Measurements from ENCODE around the gene EPG5. TPM values are rescaled to one million over a fixed set of nuclear protein-coding genes. Genes with fewer than 3 reads are reported as not detected.

Gene EPG5
- total and polyA plus RNA-seq, 2 experiments from 2014 or later, result 4.6 to 32.1 TPM

- no peak overlapping the region for H3K4me2 ChIP-seq
- TF ChIP-seq EZH2 (IDR thresholded peaks at IDR 0.05; ENCODE audit: borderline replicate concordance) (no peak), EZH2phosphoT487 (IDR thresholded peaks at IDR 0.05; ENCODE audit: low read depth, severe bottlenecking, unreplicated experiment) (no peak), CTCF (IDR thresholded peaks at IDR 0.05; ENCODE audit: poor library complexity) (no peak)
- no peaks in the 10 kb centered on the region for H3K36me3 ChIP-seq (replicated peaks; ENCODE audit: insufficient read depth, low read depth)
- H3K4me1 ChIP-seq (ENCODE audit: insufficient read depth), result no peaks in the 10 kb centered on the region
- H3K27ac ChIP-seq, result no peak overlapping the region
- H2AFZ ChIP-seq, result no peak overlapping the region
- H3K79me2 ChIP-seq, result no peaks in the 10 kb centered on the region
- H3K4me3 ChIP-seq, result no peak overlapping the region
- DNase-seq (ENCODE audit: low spot score), result no peak
- H3K27me3 ChIP-seq, result no peaks in the 10 kb centered on the region
- H4K20me1 ChIP-seq (ENCODE audit: insufficient read depth, poor library complexity, severe bottlenecking), result no peaks in the 10 kb centered on the region
- no peaks in the 10 kb centered on the region for H3K9me3 ChIP-seq (ENCODE audit: low read depth)
- H3K9me2 ChIP-seq (replicated peaks; ENCODE audit: insufficient read depth), result no peaks in the 10 kb centered on the region
- WGBS (ENCODE audit: low lambda C conversion rate, missing lambda C conversion rate), result 86% methylated on average over 3 of the region's 3 CpGs
Measured at GRCh38 chr18:45935591-45936335, 31.4 kb downstream of the EPG5 start.

DNA sequence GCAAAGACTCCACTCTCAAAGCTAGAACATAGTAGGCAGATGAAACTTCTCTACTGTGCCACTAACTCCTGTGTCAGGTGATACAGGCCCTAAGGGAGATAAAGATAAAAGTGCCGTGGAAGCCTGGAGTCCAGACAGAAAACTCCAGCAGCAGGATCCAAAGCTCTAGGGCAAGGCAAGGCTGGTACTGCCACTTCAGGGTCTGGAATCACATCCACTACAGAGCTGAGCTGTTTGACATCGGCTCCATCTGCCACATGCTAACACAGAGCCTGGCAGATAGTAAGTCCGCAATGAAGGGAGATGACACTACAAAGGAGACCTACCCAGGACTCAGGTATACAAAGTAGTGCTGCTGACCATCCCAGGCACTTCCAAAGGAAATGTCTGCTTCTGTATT lies 34.4 kb downstream of the EPG5 start:
- no peaks in the 10 kb centered on the region for H3K4me1 ChIP-seq (ENCODE audit: insufficient read depth)
- H4K20me1 ChIP-seq (ENCODE audit: insufficient read depth, poor library complexity, severe bottlenecking), result no peaks in the 10 kb centered on the region
- no peak for TF ChIP-seq EZH2 (IDR thresholded peaks at IDR 0.05; ENCODE audit: borderline replicate concordance)
- no peak for TF ChIP-seq CTCF (IDR thresholded peaks at IDR 0.05; ENCODE audit: poor library complexity)
- no peak for TF ChIP-seq EZH2phosphoT487 (IDR thresholded peaks at IDR 0.05; ENCODE audit: low read depth, severe bottlenecking, unreplicated experiment)
- DNase-seq (ENCODE audit: low spot score), result no peak
- H3K79me2 ChIP-seq, result no peaks in the 10 kb centered on the region
- no peaks in the 10 kb centered on the region for H3K9me2 ChIP-seq (replicated peaks; ENCODE audit: insufficient read depth)
- no peak overlapping the region for H3K4me3 ChIP-seq
- no peak overlapping the region for H2AFZ ChIP-seq
- no peaks in the 10 kb centered on the region for H3K9me3 ChIP-seq (ENCODE audit: low read depth)
- no peak overlapping the region for H3K27ac ChIP-seq
- 77% methylated on average over 3 of the region's 3 CpGs for WGBS (ENCODE audit: low lambda C conversion rate, missing lambda C conversion rate)
- H3K4me2 ChIP-seq, result no peak overlapping the region
- no peaks in the 10 kb centered on the region for H3K27me3 ChIP-seq
- no peaks in the 10 kb centered on the region for H3K36me3 ChIP-seq (replicated peaks; ENCODE audit: insufficient read depth, low read depth)

GRCh38 chr18:45930963-45931362 lies 36.2 kb downstream of the EPG5 start:
- no peak overlapping the region for H3K4me3 ChIP-seq
- no peaks in the 10 kb centered on the region for H3K36me3 ChIP-seq (replicated peaks; ENCODE audit: insufficient read depth, low read depth)
- H3K27me3 ChIP-seq, result no peaks in the 10 kb centered on the region
- DNase-seq (ENCODE audit: low spot score), result no peak
- no peak overlapping the region for H2AFZ ChIP-seq
- no peak overlapping the region for H3K27ac ChIP-seq
- no peaks in the 10 kb centered on the region for H3K4me1 ChIP-seq (ENCODE audit: insufficient read depth)
- H3K4me2 ChIP-seq, result no peak overlapping the region
- no peaks in the 10 kb centered on the region for H3K79me2 ChIP-seq
- no peaks in the 10 kb centered on the region for H4K20me1 ChIP-seq (ENCODE audit: insufficient read depth, poor library complexity, severe bottlenecking)
- TF ChIP-seq CTCF (IDR thresholded peaks at IDR 0.05; ENCODE audit: poor library complexity) (no peak), EZH2 (IDR thresholded peaks at IDR 0.05; ENCODE audit: borderline replicate concordance) (no peak), EZH2phosphoT487 (IDR thresholded peaks at IDR 0.05; ENCODE audit: low read depth, severe bottlenecking, unreplicated experiment) (no peak)
- H3K9me3 ChIP-seq (ENCODE audit: low read depth), result no peaks in the 10 kb centered on the region
- 90% methylated on average over 2 of the region's 2 CpGs for WGBS (ENCODE audit: low lambda C conversion rate, missing lambda C conversion rate)
- no peaks in the 10 kb centered on the region for H3K9me2 ChIP-seq (replicated peaks; ENCODE audit: insufficient read depth)
